Mesothelial cell of epicardium (in vitro differentiated cells): ENCODE data around the gene DVL2. TPM values are rescaled to one million over a fixed set of nuclear protein-coding genes. Genes with fewer than 3 reads are reported as not detected.

Experiments
- DNase-seq, 2 experiments: peaks; one replicate each; pipeline ENCODE4 v3.0.0; 2021; ENCODE audit warnings: low spot score in 2 of 2; ENCODE audit not compliant: unreplicated experiment in 2 of 2
- H3K27ac Mint-ChIP-seq: 2 replicates; pipeline ENCODE4 v1.8.0; 2021; ENCODE audit warnings: mixed read lengths
- H3K27me3 Mint-ChIP-seq: 2 replicates; pipeline ENCODE4 v1.8.0; 2021; ENCODE audit warnings: low read depth, mixed read lengths
- H3K36me3 Mint-ChIP-seq: 2 replicates; pipeline ENCODE4 v1.8.0; 2021; ENCODE audit warnings: mixed read lengths
- H3K4me1 Mint-ChIP-seq: 2 replicates; pipeline ENCODE4 v1.8.0; 2021; ENCODE audit warnings: mixed read lengths
- H3K4me3 Mint-ChIP-seq: 2 replicates; pipeline ENCODE4 v1.8.0; 2021; ENCODE audit warnings: mild to moderate bottlenecking, moderate library complexity, mixed read lengths
- H3K9me3 Mint-ChIP-seq: 2 replicates; pipeline ENCODE4 v1.8.0; 2021; ENCODE audit warnings: mixed read lengths
- CTCF ChIP-seq: fragments of 200-600 bp; sonication (generic); IDR thresholded peaks from one replicate; pipeline ENCODE4 v1.5.0; 2021; ENCODE audit warnings: antibody characterized with exemption; ENCODE audit not compliant: unreplicated experiment
- total RNA-seq: library from RNA; stranded (reverse); gene quantifications from 3 replicates; pipeline ENCODE4 v1.2.1, GENCODE V29; 2021

DVL2 gene
- total RNA-seq, 1 donor from 2014 or later = 94.0 TPM

GRCh38 chr17:7262935-7263800, 28.9 kb upstream of the DVL2 start:
- Mint-ChIP-seq H3K27ac (peak overlapping the region; percentile 96), H3K4me1 (peaks cover 21% of the 10 kb centered on the region), H3K36me3 (no peaks in the 10 kb centered on the region), H3K9me3 (no peaks in the 10 kb centered on the region), H3K27me3 (peaks cover 38% of the 10 kb centered on the region), H3K4me3 (peak overlapping the region; percentile 90)
- no peak for DNase-seq
- no peak for TF ChIP-seq CTCF

- Mint-ChIP-seq H3K27me3 (peaks cover 38% of the 10 kb centered on the region), H3K4me3 (peak within 1 kb of the TSS; percentile 90), H3K27ac (peak within 1 kb of the TSS; percentile 97), H3K9me3 (no peaks in the 10 kb centered on the region), H3K4me1 (peaks cover 21% of the 10 kb centered on the region), H3K36me3 (no peaks in the 10 kb centered on the region)
- TF ChIP-seq CTCF = no peak
- peak in 1 of 2 experiments; percentile 49 for DNase-seq
Measured at GRCh38 chr17:7262192-7262934, 28.0 kb upstream of the DVL2 start, which contains the start of gene CLDN7. Gene CLDN7 (minus strand): TSS chr17:7262478. CDS start chr17:7262043, 435 bp downstream.

- TF ChIP-seq CTCF = no peak
- H3K4me3 Mint-ChIP-seq = peak overlapping the region; percentile 90
- H3K27me3 Mint-ChIP-seq = peaks cover 35% of the 10 kb centered on the region
- peaks cover 3% of the 10 kb centered on the region for H3K36me3 Mint-ChIP-seq
- DNase-seq = peak in 1 of 2 experiments; percentile 43
- no peaks in the 10 kb centered on the region for H3K9me3 Mint-ChIP-seq
- peaks cover 21% of the 10 kb centered on the region for H3K4me1 Mint-ChIP-seq
- H3K27ac Mint-ChIP-seq = peak overlapping the region; percentile 97
Measured at GRCh38 chr17:7261379-7262191, 27.3 kb upstream of the DVL2 start.

GRCh38 chr17:7260651-7261378, 26.5 kb upstream of the DVL2 start:
- peak overlapping the region; percentile 89 for H3K27ac Mint-ChIP-seq
- peaks cover 21% of the 10 kb centered on the region for H3K4me1 Mint-ChIP-seq
- peak overlapping the region; percentile 72 for H3K4me3 Mint-ChIP-seq
- H3K36me3 Mint-ChIP-seq = peaks cover 8% of the 10 kb centered on the region
- TF ChIP-seq CTCF = no peak
- no peaks in the 10 kb centered on the region for H3K9me3 Mint-ChIP-seq
- peak in 1 of 2 experiments; percentile 56 for DNase-seq
- H3K27me3 Mint-ChIP-seq = peaks cover 35% of the 10 kb centered on the region

GRCh38 chr17:7260151-7260550, 25.8 kb upstream of the DVL2 start:
- H3K4me3 Mint-ChIP-seq = peak overlapping the region; percentile 72
- no peak for TF ChIP-seq CTCF
- peak overlapping the region; percentile 89 for H3K27ac Mint-ChIP-seq
- peaks cover 35% of the 10 kb centered on the region for H3K27me3 Mint-ChIP-seq
- H3K36me3 Mint-ChIP-seq = peaks cover 8% of the 10 kb centered on the region
- DNase-seq = no peak
- peaks cover 21% of the 10 kb centered on the region for H3K4me1 Mint-ChIP-seq
- H3K9me3 Mint-ChIP-seq = no peaks in the 10 kb centered on the region
